GM19397 (cell line): Measurements from ENCODE around the gene TXNDC11.

ENCODE experiments used
- ATAC-seq: cut with Tn5 transposase; IDR thresholded peaks from one replicate; pipeline ENCODE4 v1.9.1; 2021; ENCODE audit warnings: mild to moderate bottlenecking, moderate library complexity; ENCODE audit not compliant: unreplicated experiment

TXNDC11 gene

GRCh38 chr16:11662582-11662981 lies 80.1 kb downstream of the TXNDC11 start:
- no peak for ATAC-seq

GRCh38 chr16:11660565-11660964 lies 82.1 kb downstream of the TXNDC11 start:
- ATAC-seq: no peak

- no peak for ATAC-seq
Measured at GRCh38 chr16:11658896-11659708, 83.6 kb downstream of the TXNDC11 start.

DNA sequence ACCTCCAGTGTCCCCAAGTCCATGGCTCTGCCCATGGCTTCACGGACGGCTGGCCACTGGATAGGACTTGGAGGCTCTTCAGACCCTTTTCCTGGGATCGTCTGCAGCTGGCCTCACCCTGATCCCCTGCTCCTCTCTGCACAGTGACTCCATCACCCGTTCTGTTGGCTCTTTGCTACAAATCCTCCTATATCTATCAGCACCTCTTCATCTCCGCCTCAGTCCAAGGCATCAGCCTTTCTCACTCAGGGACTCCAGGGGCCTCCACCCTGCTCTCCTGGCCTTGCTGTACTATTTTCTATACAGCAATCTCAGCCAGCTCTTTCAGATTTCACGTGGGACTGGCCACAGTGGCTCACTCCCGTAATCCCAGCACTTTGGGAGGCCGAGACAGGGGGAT lies 85.1 kb downstream of the TXNDC11 start:
- ATAC-seq: no peak

GRCh38 chr16:11655655-11656054 lies 87.0 kb downstream of the TXNDC11 start:
- no peak for ATAC-seq

GRCh38 chr16:11651796-11652195 lies 90.9 kb downstream of the TXNDC11 start:
- ATAC-seq: no peak

GRCh38 chr16:11650641-11651591 lies 91.7 kb downstream of the TXNDC11 start:
- no peak for ATAC-seq

DNA sequence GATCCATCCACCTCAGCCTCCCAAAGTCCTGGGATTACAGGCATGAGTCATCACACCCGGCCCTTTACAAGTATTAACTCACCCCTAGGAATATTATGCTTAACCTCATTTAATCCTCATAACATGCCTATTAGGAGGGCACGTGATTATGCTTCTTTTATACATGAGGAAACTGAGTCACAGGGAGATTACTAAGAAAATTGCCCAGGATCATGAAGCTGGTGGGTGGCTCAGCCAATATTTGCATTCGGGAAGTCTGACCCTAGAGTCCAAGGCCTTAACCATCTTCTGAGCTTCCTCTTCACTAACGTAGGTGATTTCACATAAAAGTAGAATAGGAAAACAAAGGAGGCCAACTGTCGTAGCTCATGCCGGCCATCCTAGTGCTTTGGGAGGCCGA lies 93.4 kb downstream of the TXNDC11 start:
- no peak for ATAC-seq

- no peak for ATAC-seq
Measured at GRCh38 chr16:11642765-11643116, 99.9 kb downstream of the TXNDC11 start.

DNA sequence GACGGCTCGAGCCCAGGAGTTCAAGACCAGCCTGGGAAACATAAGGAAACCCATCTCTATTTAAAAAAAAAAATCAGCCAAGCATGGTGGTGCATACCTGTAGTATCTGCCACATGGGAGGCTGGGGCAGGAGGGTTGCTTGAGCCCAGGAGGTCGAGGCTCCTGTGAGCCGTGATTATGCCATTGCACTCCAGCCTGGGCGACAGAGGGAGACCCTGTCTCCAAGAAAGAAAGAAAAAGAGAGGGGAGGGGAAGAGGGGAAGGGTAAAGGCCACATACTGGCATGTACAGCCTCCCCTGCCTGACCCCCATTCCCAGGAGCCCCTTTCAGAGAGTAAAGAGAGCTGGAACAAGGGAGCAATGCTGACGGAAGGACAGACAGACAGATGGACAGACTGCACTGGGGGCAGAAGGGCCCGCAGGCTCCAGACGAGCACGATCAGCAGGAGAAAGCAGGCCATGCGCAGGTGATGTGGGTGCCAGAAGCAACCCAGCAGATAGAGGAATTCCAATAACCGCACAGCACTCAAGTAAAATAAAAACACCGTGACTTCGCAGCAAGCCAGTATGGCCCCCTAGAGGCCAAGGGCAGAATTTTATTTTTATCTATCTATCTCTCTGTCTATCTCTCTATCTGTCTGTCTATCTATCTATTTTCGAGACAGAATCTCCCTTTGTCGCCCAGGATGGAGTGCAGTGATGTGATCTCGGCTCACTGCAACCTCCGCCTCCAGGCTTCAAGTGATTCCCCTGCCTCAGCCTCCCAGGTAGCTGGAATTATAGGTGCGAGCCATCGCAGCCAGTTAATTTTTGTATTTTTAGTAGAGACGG lies 101.5 kb downstream of the TXNDC11 start:
- ATAC-seq: no peak

- no peak for ATAC-seq
Measured at GRCh38 chr16:11639925-11640899, 102.4 kb downstream of the TXNDC11 start.

DNA sequence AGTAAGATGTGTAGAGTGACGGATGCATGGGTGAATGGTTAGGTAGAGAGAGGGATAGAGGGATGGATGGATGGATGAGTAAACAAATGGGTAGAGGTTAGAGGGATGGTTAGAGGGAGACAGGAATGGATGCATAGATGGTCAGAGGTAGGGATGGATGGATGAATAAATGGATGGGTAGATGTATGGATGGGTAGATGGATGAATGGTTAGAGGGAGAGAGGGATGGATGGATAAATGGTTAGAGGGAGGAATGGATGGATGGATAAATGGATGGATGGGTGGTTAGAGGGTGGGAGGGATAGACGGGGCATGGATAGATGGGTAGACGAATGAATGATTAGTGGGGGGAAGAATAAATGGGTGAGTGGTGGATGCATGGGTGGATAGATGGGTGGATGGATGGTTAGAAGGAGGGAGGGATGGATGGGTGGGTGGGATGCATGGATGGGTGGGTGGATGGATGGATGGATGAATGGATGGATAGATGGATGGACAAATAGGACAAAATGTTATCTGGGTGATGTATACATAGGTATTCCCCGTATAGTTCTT lies 103.6 kb downstream of the TXNDC11 start:
- ATAC-seq: no peak

- ATAC-seq: no peak
Measured at GRCh38 chr16:11638140-11638539, 104.5 kb downstream of the TXNDC11 start.

DNA sequence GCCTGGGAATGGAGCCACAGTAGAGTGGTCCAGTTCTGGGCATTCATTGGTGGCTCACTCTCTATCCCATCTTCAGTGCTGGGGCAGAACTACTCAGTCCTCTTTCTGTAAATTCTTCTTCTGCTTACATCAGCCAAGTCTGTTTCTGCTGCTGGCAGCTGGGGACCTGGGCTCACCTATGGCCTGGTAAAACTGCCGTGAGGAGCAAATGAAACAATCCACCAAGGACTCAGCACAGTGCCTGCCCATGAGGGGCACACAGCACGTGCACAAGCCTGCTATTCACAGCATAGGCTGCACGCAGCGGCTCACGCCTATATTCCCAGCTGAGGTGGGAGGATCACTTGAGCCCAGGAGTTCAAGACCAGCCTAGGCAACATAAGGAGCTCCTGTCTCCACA lies 105.3 kb downstream of the TXNDC11 start:
- no peak for ATAC-seq

DNA sequence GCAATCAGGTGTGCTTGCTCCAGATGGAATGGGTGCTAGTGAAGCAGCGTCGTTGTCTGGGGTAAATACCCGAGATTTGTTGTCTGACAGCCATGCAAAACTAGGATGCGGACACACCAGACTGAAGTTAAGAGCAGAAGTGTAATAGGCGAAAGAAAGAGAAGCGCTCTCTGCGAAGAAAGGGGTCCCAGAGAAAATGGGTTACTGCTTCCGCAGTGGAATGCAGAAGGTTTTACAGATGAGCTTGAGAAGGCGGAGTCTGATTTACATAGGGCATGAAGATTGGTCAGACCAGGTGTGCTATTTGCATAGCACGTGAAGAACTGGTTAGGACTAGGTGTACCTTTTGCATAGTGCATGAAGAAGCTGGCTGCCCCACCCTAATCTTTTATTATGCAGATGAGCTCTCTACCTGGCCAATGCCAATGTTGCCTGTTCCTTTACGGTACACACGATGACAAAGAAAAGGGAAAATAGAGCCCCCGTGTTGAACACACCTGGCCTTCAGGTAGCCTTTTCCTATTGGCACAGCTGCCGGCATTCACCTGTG lies 106.4 kb downstream of the TXNDC11 start:
- no peak for ATAC-seq

GRCh38 chr16:11635679-11636171 lies 106.9 kb downstream of the TXNDC11 start:
- no peak for ATAC-seq

- ATAC-seq: no peak
Measured at GRCh38 chr16:11635113-11635652, 107.5 kb downstream of the TXNDC11 start.

DNA sequence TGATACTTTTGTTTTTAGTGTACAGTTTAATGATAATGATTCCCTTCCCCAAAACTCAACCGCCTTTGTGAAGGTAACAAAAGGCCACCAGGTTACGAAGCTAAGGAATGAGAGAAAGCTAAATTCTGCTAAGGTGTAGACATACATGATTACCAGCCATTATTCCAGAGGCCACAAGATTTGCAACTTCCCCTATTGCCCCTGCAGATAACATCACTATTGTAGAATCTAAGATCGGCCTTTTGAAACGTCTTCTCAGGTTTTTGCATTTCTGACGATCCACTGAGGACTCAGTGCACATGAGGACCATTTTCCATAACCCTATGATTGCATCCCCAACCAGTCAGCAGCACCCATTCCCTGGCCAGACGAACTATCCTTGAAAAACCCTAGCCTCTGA lies 108.3 kb downstream of the TXNDC11 start:
- ATAC-seq: no peak

DNA sequence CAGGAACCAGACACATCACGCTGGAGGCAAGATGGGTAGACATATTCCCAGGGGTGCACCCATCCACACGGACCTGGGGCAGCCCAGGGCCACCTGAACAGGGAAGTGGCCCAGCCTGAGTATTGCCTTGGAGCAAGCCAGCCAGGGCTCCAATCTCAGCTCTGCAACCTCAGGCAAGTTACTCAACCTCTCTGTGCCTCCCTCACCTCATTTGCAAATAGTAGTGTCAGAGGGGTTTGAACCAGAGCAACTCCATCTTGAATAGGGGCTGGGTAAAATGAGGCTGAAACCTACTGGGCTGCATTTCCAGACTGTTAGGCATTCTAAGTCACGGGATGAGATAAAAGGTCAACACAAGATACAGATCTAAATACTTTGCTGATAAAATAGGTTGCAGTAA lies 109.5 kb downstream of the TXNDC11 start:
- ATAC-seq: no peak
